ACHN (cell line): ENCODE results near the gene FYCO1.

Experiments
- DNase-seq: peaks from one replicate; pipeline ENCODE4 v3.0.0-alpha.2; 2015
- in situ Hi-C: cut with HindIII; loops from 2 replicates; pipeline ENCODE4 v1.10.0; 2017; ENCODE audit warnings: low sequenced_read_pairs, low pct_ligation_motif_present, low pct_unique_long_range_greater_than_20kb

Gene FYCO1

GRCh38 chr3:45937206-45938042, 58.2 kb downstream of the FYCO1 start:
- in situ Hi-C loops = no loop called here
- DNase-seq = no peak

GRCh38 chr3:45936261-45936660, 59.4 kb downstream of the FYCO1 start:
- in situ Hi-C loops = no loop called here
- DNase-seq = no peak

DNA sequence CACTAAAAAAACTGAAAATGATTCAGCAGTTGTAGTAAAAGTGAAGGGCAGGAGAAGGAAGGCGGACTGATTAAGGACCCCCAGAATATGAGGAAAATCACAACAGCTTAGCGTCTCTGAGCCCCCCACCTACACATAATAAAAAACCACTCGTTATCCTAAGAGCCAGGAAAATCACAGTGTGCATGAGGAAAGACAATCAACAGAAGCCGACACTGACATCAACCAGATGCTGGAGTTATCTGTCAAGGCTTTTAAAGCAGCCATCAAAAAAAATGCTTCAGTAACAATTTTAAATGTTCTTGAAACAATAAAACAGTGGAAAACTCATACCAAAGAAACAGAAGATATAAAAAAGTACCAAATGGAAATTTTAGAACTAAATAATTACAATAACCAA, 62.0 kb downstream of the FYCO1 start:
- no peak for DNase-seq
- in situ Hi-C loops = no loop called here

GRCh38 chr3:45932112-45932511, 63.5 kb downstream of the FYCO1 start:
- in situ Hi-C loops = no loop called here
- no peak for DNase-seq

GRCh38 chr3:45931496-45931895, 64.1 kb downstream of the FYCO1 start:
- in situ Hi-C loops = no loop called here
- DNase-seq = no peak

DNA sequence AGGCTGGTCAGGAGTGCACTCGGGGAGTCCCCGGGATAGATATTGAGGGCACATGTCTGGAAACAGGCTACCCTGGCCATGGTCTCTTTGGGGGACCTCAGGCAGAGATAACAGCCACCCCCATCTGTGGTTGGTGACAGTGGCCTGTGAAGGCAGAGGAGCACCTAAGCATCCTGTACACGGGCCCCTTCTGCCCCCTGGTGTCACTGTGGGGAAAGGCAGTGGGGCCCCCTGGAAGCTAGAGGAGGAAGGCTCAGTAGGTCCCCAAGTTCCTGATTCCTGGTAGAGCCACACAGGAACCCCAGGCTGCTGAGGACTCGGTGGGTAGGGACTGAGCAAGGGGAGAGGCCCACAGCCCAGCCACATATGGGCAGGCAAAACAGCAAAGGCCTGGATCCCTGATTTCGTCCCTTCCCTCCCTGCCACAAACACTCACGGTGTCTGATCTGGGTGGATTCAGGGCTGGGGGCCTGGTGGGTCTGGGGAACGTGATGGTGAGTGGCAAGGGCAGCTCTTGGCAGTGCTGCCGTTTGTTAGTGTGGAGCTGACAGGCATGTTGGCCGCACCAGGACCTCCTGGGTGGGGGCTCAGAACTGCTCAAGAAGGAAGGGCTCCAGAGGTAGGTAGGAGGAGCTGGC, 66.5 kb downstream of the FYCO1 start:
- DNase-seq = peak; percentile 37
- in situ Hi-C loops = no loop called here

GRCh38 chr3:45927881-45928280, 67.7 kb downstream of the FYCO1 start:
- in situ Hi-C loops = no loop called here
- DNase-seq = no peak

GRCh38 chr3:45923755-45924154, 71.9 kb downstream of the FYCO1 start:
- in situ Hi-C loops = no loop called here
- DNase-seq = peak; percentile 63

DNA sequence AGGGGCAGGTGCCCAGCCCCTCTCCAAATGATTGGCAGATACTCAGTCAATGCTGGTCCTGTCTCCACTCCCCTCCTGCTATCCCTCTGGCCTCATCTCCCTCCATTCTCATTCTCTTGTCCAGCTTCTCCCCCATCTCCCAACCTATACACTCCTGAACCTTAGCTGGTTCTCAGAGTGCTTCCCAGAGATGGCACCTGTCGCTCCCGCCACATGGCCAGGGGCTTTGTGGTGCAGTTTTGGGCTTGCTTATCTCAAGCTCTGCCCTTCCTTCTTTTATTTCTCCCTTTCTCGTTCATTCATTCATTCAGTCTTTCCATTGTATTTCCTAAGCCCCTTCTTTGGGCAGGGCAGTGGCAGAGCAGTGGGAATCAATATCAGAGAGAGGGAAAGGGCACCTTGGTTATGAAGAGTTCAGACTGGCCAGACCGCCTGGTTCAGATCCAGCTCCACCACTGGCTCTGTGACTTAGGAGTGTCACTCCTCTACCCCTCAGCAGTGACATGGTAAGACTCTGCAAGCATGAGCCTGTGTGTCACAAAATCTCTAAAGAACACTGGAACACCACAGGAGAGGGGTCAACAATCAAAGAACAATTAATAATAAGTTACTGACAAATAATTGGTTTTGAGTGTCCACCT, 72.6 kb downstream of the FYCO1 start:
- in situ Hi-C loops = no loop called here
- no peak for DNase-seq

DNA sequence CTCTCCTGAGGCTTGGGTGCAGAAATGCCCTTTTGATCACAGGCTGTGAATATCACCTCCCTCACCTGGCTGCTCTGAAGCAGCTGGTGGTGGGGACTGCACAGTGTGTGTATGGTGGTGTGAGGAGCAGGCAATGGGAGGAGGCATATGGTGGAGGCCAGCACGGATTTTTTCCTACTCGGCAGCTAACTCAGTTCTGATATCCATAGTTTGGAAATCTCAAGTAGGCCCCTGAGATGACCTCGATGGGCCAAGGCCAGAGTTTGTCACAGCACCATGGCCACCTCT, 73.6 kb downstream of the FYCO1 start:
- in situ Hi-C loops = no loop called here
- DNase-seq = no peak

GRCh38 chr3:45921158-45922038, 74.2 kb downstream of the FYCO1 start:
- in situ Hi-C loops = no loop called here
- no peak for DNase-seq

DNA sequence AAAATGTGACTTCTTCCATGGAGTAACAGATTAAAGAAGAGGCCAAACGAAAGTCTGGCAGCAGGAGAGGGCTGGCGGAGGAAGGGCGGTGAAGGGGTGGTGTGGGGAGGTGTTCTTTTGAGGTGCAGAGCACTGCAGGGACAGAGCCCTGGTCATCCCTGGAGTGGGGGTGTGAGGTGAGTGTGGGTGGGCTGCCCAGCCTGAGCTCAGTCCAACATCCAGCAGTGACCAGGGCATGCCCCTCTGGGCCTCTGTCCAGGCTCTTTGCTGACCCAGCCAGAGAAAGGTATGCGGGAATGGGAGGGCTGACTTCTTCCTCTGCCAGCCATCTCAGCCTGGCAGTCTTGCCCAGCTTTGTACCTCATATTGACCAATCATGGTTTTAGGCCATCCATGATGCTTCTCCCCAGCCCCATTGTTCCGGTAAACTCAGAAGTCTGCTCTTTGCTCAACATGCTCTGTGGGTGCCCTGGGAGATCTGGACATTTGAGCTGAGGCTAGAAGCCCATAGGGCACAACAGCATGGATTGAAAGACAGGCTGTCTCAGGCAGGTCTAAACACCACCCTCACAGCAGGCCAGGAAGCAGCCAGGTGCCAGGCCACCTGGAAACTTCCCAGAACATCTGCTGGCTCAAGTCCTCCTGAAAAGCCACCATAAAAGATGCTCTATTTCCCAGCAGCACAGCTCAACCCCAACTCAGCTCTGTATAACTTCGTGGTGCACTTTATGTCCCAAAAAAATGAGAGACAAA, 78.3 kb downstream of the FYCO1 start:
- no peak for DNase-seq
- in situ Hi-C loops = no loop called here

DNA sequence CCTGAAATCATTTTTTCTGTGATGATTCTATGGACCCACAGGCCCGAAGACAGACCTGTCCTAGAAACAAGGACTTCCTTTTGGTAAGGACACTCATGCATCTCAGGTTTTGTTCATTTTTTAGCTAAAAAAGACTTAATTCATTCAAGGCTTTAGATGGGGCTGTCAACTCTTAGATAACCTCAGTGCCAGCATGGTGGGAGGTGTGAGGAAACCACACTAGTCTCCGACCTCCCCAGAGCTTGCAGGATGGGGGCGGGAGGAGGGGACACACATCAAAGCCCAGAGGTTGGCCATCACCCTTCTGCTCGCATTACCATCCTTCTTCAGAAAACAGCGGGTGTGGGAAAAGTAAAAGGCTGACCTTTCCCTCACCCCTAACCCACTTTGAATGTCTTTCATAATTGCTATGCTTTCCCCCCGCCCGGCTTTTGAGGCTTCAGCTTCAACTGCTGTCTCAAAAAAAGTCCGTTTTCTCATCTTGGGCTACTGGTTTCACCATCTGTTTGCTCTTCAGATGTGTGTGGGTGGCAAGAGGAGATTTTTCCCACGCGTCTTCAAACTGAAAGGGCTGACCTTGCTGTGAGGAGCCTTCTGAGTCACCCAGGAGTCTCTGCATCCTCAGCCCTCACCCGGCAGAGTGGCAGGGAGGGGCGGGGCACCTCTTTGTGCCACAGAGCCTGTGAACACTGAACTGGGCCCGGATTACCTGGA, 79.9 kb downstream of the FYCO1 start:
- in situ Hi-C loops = no loop called here
- peak; percentile 13 for DNase-seq

- in situ Hi-C loops = no loop called here
- DNase-seq = no peak
Observed at GRCh38 chr3:45915059-45915439, 80.6 kb downstream of the FYCO1 start.

DNA sequence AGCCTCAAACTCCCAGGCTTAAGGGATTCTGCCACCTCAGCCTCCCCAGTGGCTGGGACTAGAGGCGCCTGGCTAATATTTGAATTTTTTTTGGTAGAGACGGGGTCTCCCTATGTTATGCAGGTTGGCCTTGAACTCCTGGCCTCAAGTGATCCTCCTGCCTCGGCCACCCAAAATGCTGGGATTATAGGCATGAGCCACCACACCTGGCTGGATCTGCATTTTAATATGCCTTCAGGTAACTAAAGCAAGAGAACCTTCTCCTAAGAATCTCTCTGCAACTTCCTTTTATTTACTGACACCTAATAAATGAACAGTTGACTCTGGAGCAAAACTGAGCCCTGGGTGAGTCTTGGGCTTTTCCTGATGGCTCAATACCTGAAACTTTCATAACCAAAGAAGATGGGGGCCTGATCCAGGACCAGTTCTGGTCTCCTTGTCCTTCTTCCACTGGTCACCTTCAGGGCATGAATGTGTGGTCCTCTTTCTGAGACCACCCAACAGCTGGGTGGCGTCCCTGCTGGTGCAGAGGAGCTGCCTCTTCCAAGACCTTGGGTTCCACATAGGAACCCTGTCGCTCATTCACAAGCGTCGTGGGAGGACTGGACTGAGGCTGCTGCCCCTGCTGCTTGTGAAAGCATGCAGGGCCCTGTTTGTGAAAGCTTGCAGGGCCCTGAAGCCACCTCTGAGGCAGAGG, 81.1 kb downstream of the FYCO1 start:
- in situ Hi-C loops = no loop called here

DNA sequence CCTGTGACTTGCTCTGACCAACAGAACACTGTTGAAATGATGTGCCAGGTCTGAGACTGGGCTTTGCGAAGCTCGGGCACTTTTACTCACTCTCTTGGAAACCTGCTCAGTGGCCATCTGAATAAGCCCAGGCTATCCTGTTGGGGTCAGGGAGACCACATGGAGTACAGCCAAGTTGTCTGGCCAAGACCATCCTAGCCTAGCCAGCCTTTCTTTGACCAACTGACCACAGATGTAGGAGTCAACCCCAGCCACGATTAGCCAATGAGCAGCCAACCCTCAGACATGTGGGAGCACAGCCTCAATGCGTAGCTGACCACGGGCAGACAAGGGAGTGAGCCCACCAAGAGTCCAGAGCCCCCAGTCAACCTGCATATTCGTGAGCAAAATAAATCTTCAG, 83.2 kb downstream of the FYCO1 start:
- DNase-seq = no peak
- in situ Hi-C loops = no loop called here

More for the DNA sequence above, 81.1 kb downstream of the FYCO1 start:
- no peak for DNase-seq

GRCh38 chr3:45911511-45912226, 84.0 kb downstream of the FYCO1 start:
- in situ Hi-C loops = no loop called here
- no peak for DNase-seq
